ENCODE data around the gene PRKCQ. TPM values are rescaled to one million over a fixed set of nuclear protein-coding genes. Genes with fewer than 3 reads are reported as not detected.

Gene PRKCQ
- polyA plus RNA-seq, 1 donor (not counting 4 experiments of a cell fraction or from before 2014, with no cell fraction given): 7.5 TPM

- Histone ChIP-seq H3K4me1 (ENCODE audit: control insufficient read depth, extremely low read depth, insufficient read depth, low read length) (peaks cover 17% of the 10 kb centered on the region), H3K9me3 (ENCODE audit: control insufficient read depth, low read depth, low read length) (no peaks in the 10 kb centered on the region), H4K20me1 (ENCODE audit: control insufficient read depth, extremely low read depth, insufficient read depth, low read length) (no peaks in the 10 kb centered on the region), H3K9me1 (ENCODE audit: control insufficient read depth, extremely low read depth, insufficient read depth, low read length) (no peaks in the 10 kb centered on the region), H3K9ac (ENCODE audit: control insufficient read depth, extremely low read depth, insufficient read depth, low read length) (no peak overlapping the region), H2AFZ (ENCODE audit: control insufficient read depth, low read length) (no peak overlapping the region), H3K27ac (ENCODE audit: control insufficient read depth, insufficient read depth, low read length) (no peak overlapping the region), H3K79me2 (ENCODE audit: control insufficient read depth, insufficient read depth, low read length) (no peaks in the 10 kb centered on the region), H3K27me3 (ENCODE audit: control insufficient read depth, extremely low read depth, insufficient read depth, low read length) (no peaks in the 10 kb centered on the region), H3K36me3 (ENCODE audit: control insufficient read depth in 2 of 2, extremely low read depth in 1 of 2, insufficient read depth in 2 of 2, low read length in 2 of 2) (no peaks in the 10 kb centered on the region), H3K4me3 (ENCODE audit: control insufficient read depth in 2 of 3, extremely low read depth in 1 of 3, insufficient read depth in 2 of 3, low read depth in 1 of 3, low read length in 3 of 3) (no peak overlapping the region), H3K4me2 (ENCODE audit: control insufficient read depth, extremely low read depth, insufficient read depth, low read depth, low read length) (no peak overlapping the region)
- FAIRE-seq (no peak), DNase-seq (ENCODE audit: low read depth, low spot score) (no peak)
- dilution Hi-C loops (cut with MboI; ENCODE audit: extremely low pct_ligation_motif_present, low sequenced_read_pairs): no loop called here
- TF ChIP-seq CTCF (optimal IDR thresholded peaks at IDR 0.05 in 1 of 3, IDR thresholded peaks at IDR 0.05 in 1 of 3, conservative IDR thresholded peaks at IDR 0.05 in 1 of 3; ENCODE audit: extremely low read depth in 1 of 3, insufficient read depth in 2 of 3, low read length in 3 of 3): no peak
These were observed 35.9 kb upstream of the PRKCQ start for GRCh38 chr10:6615971-6616370.

- peak overlapping the region; percentile 52 for H3K4me2 ChIP-seq (ENCODE audit: control insufficient read depth, extremely low read depth, insufficient read depth, low read depth, low read length)
- no peak overlapping the region for H3K9ac ChIP-seq (ENCODE audit: control insufficient read depth, extremely low read depth, insufficient read depth, low read length)
- H4K20me1 ChIP-seq (ENCODE audit: control insufficient read depth, extremely low read depth, insufficient read depth, low read length): no peaks in the 10 kb centered on the region
- H3K79me2 ChIP-seq (ENCODE audit: control insufficient read depth, insufficient read depth, low read length): no peaks in the 10 kb centered on the region
- DNase-seq (ENCODE audit: low read depth, low spot score) (peak; percentile 33), FAIRE-seq (peak; percentile 17)
- dilution Hi-C loops (cut with MboI; ENCODE audit: extremely low pct_ligation_motif_present, low sequenced_read_pairs): no loop called here
- no peaks in the 10 kb centered on the region for H3K36me3 ChIP-seq (ENCODE audit: control insufficient read depth in 2 of 2, extremely low read depth in 1 of 2, insufficient read depth in 2 of 2, low read length in 2 of 2)
- no peaks in the 10 kb centered on the region for H3K9me3 ChIP-seq (ENCODE audit: control insufficient read depth, low read depth, low read length)
- no peak overlapping the region for H3K27ac ChIP-seq (ENCODE audit: control insufficient read depth, insufficient read depth, low read length)
- no peak overlapping the region for H2AFZ ChIP-seq (ENCODE audit: control insufficient read depth, low read length)
- H3K4me3 ChIP-seq (ENCODE audit: control insufficient read depth in 2 of 3, extremely low read depth in 1 of 3, insufficient read depth in 2 of 3, low read depth in 1 of 3, low read length in 3 of 3): no peak overlapping the region
- H3K9me1 ChIP-seq (ENCODE audit: control insufficient read depth, extremely low read depth, insufficient read depth, low read length): no peaks in the 10 kb centered on the region
- H3K27me3 ChIP-seq (ENCODE audit: control insufficient read depth, extremely low read depth, insufficient read depth, low read length): no peaks in the 10 kb centered on the region
- TF ChIP-seq CTCF (optimal IDR thresholded peaks at IDR 0.05 in 1 of 3, IDR thresholded peaks at IDR 0.05 in 1 of 3, conservative IDR thresholded peaks at IDR 0.05 in 1 of 3; ENCODE audit: extremely low read depth in 1 of 3, insufficient read depth in 2 of 3, low read length in 3 of 3): no peak
- no peak for TF ChIP-seq EZH2 (IDR thresholded peaks at IDR 0.05; ENCODE audit: low read length)
- peaks cover 28% of the 10 kb centered on the region for H3K4me1 ChIP-seq (ENCODE audit: control insufficient read depth, extremely low read depth, insufficient read depth, low read length)
These were observed 32.3 kb upstream of the PRKCQ start for GRCh38 chr10:6612371-6612770.

Measured in keratinocyte (primary cell).